Neural crest cell (in vitro differentiated cells): ENCODE results near the gene PDPK1. TPM values are rescaled to one million over a fixed set of nuclear protein-coding genes. Genes with fewer than 3 reads are reported as not detected.
A peak's percentile ranks its signal among the peaks of the same experiment; 100 is the strongest.

Experiments used
- DNase-seq: peaks from one replicate; pipeline ENCODE4 v3.0.0; 2021; ENCODE audit warnings: low read depth, mixed read lengths, low spot score
- H3K27ac Mint-ChIP-seq: one replicate; pipeline ENCODE4 v1.8.0; 2021; ENCODE audit warnings: mild to moderate bottlenecking, mixed read lengths; ENCODE audit not compliant: unreplicated experiment
- H3K27me3 Mint-ChIP-seq: 2 replicates; pipeline ENCODE4 v1.8.0; 2021; ENCODE audit warnings: low read depth, mild to moderate bottlenecking, mixed read lengths
- H3K36me3 Mint-ChIP-seq: 2 replicates; pipeline ENCODE4 v1.8.0; 2021; ENCODE audit warnings: low read depth, mild to moderate bottlenecking, mixed read lengths
- H3K4me1 Mint-ChIP-seq: 2 replicates; pipeline ENCODE4 v1.8.0; 2021; ENCODE audit warnings: mixed read lengths
- H3K4me3 Mint-ChIP-seq: one replicate; pipeline ENCODE4 v1.8.0; 2021; ENCODE audit warnings: mild to moderate bottlenecking, mixed read lengths
- H3K9me3 Mint-ChIP-seq: 2 replicates; pipeline ENCODE4 v1.8.0; 2021; ENCODE audit warnings: mixed read lengths
- CTCF ChIP-seq: fragments of 200-600 bp; sonication (generic); conservative IDR thresholded peaks from 2 replicates; pipeline ENCODE4 v1.5.0; 2021; ENCODE audit warnings: antibody characterized with exemption, mild to moderate bottlenecking
- total RNA-seq: library from RNA; stranded (reverse); gene quantifications from 2 replicates; pipeline ENCODE4 v1.2.1, GENCODE V29; 2021

PDPK1 gene
- total RNA-seq, 1 donor from 2014 or later = 37.5 TPM

GRCh38 chr16:2511128-2511800, 26.6 kb upstream of the PDPK1 start:
- H3K27me3 Mint-ChIP-seq = no peaks in the 10 kb centered on the region
- H3K36me3 Mint-ChIP-seq = no peaks in the 10 kb centered on the region
- no peaks in the 10 kb centered on the region for H3K9me3 Mint-ChIP-seq
- peak overlapping the region; percentile 91 for H3K4me3 Mint-ChIP-seq
- no peak for DNase-seq
- no peak for TF ChIP-seq CTCF
- peaks cover 35% of the 10 kb centered on the region for H3K4me1 Mint-ChIP-seq
- H3K27ac Mint-ChIP-seq = no peak overlapping the region

GRCh38 chr16:2511996-2512734, 25.7 kb upstream of the PDPK1 start:
- no peaks in the 10 kb centered on the region for H3K9me3 Mint-ChIP-seq
- H3K27ac Mint-ChIP-seq = peak overlapping the region; percentile 62
- no peak for TF ChIP-seq CTCF
- peak overlapping the region; percentile 91 for H3K4me3 Mint-ChIP-seq
- H3K27me3 Mint-ChIP-seq = no peaks in the 10 kb centered on the region
- no peak for DNase-seq
- H3K36me3 Mint-ChIP-seq = no peaks in the 10 kb centered on the region
- H3K4me1 Mint-ChIP-seq = peaks cover 44% of the 10 kb centered on the region

- Mint-ChIP-seq H3K36me3 (no peaks in the 10 kb centered on the region), H3K27me3 (no peaks in the 10 kb centered on the region), H3K4me3 (peak overlapping the region; percentile 91), H3K9me3 (no peaks in the 10 kb centered on the region), H3K27ac (peak overlapping the region; percentile 98), H3K4me1 (peaks cover 48% of the 10 kb centered on the region)
- DNase-seq = no peak
- TF ChIP-seq CTCF = peak; percentile 31
Measured at GRCh38 chr16:2512735-2513404, 25.0 kb upstream of the PDPK1 start.

GRCh38 chr16:2513405-2514332, 24.2 kb upstream of the PDPK1 start, which contains the start of gene ATP6V0C:
TSS of gene ATP6V0C (plus strand) at chr16:2513952. CDS start at chr16:2514104, 152 bp downstream.
- TF ChIP-seq CTCF = no peak
- H3K27ac Mint-ChIP-seq = peak within 1 kb of the TSS; percentile 98
- no peaks in the 10 kb centered on the region for H3K27me3 Mint-ChIP-seq
- H3K4me3 Mint-ChIP-seq = peak within 1 kb of the TSS; percentile 96
- no peaks in the 10 kb centered on the region for H3K36me3 Mint-ChIP-seq
- peak; percentile 84 for DNase-seq
- H3K9me3 Mint-ChIP-seq = no peaks in the 10 kb centered on the region
- peaks cover 48% of the 10 kb centered on the region for H3K4me1 Mint-ChIP-seq
